Right renal pelvis (tissue), 4 donors: ENCODE measurements around the gene DR1. TPM values are rescaled to one million over a fixed set of nuclear protein-coding genes. Genes with fewer than 3 reads are reported as not detected.

Experiments
- DNase-seq, 4 donors: peaks; one replicate each; pipeline ENCODE4 v3.0.0-alpha.2; 2013; ENCODE audit warnings: low read depth in 4 of 4, low spot score in 3 of 4, missing footprints in 1 of 4
- polyA plus RNA-seq, 4 donors: library from polyadenylated mRNA; unstranded; fragments of 120-200 nt; gene quantifications; one replicate each; pipeline ENCODE4 v1.2.1, GENCODE V29; 2013; ENCODE audit not compliant: insufficient read length in 4 of 4

DR1 gene
- 10 to 100 TPM; 61.7 to 67.1 (median 66.3) TPM for polyA plus RNA-seq

GRCh38 chr1:93345633-93346420 is at the start of gene DR1:
DR1 (plus strand) TSS chr1:93345907; CDS start chr1:93346646, 739 bp downstream.
- DNase-seq, result peak; percentile 82 to 90 (median 86)

- DNase-seq, result no peak
Measured at GRCh38 chr1:93296555-93297154, 49.1 kb upstream of the DR1 start.

- no peak for DNase-seq
Measured at GRCh38 chr1:93301131-93301530, 44.6 kb upstream of the DR1 start.

DNA sequence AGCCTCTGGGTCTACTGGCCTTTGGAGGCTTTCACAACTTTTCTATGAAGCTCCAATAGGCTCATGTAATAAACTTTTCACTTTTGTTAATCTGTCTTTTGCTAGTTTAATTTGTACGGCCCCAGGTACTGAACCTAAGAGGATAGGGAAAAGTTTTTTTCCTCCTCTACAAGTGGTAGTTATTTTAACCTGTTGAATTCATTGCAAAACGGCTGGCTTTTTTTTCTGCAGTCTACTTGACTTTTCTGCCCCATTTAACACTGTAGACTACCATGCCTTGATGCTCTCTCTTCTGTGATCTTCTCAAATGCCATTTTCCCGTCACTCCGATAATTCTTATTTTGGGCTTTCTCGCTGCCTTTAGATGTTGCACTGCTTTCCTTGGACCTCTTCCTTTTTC is 43.6 kb upstream of the DR1 start:
- no peak for DNase-seq

- peak; percentile 24 to 53 (median 34) for DNase-seq
Measured at GRCh38 chr1:93304716-93305138, 41.0 kb upstream of the DR1 start.

GRCh38 chr1:93306920-93307319 is 38.8 kb upstream of the DR1 start:
- DNase-seq, result no peak

DNA sequence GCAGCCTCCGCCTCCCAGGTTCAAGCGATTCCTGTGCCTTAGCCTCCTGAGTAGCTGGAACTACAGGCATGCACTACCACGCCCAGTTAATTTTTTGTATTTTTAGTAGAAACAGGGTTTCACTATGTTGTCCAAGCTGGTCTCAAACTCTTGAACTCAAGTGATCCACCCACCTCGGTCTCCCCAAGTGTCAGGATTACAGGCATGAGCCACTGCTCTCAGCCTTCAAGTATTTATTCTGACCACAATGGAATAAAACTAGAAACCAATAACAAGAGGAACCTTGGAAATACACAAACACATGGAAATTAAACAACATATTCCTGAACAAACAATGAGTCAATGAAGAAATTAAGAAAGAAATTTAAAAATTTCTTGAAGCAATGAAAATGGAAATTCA is 32.7 kb upstream of the DR1 start:
- DNase-seq, result no peak

DNA sequence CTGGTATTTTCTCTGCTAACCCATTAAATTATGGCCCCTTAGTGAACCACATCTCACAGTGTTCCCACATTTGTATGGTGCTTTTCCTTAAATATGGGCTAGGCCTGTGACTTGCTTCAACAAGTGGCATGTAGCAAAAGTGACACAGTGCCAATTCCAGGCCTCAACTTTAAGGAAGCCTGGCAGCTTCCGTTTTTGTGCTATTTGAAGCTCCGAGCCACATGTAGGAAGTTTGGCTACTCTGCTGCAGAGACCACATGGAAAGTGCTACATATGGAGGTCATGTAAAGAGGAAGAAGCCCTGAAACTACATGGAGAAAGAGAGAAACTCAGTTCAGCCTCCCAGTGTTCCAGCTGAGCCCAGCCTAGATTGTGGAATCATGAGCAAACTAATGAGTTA is 28.5 kb upstream of the DR1 start:
- no peak for DNase-seq

DNA sequence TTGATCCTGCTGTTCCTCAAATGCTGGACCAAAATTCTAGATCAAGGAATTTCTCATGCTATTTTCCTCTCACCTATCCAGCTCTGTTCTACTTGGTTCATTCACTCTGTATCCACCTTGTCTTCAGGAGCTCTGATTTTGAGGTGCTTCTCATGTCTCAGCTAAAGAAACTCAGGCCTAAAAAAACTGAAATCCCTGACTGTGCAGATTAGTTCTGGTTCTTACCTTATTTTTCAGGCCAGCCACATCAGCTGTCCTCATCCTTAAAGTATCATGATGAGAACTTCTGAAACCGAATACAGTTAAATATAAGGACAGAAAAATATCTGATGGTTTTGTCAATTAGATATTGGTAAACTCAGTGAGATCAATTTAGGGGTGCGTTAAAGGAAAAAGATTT is 27.8 kb upstream of the DR1 start:
- no peak for DNase-seq

- no peak for DNase-seq
Measured at GRCh38 chr1:93321720-93322119, 24.0 kb upstream of the DR1 start.

DNA sequence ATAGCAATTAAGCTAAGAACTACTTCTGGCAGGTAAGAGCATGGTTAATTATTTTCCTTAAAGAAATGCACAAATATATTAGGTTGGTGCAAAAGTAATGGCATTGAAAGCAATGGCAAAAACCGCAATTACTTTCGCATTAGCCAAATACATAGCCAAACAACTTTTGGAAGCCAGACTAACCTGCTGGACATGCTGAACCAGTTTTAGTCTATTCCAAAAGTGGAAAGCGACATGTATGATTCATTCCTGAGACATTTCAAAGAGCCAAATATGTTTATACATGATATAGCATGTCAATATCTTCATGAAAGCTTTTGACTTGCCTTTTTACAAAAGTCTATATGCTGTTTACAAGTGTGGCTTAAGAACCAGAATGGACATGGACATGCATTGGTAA is 23.4 kb upstream of the DR1 start:
- peak in 2 of 4 donors; percentile 4 to 16 for DNase-seq

GRCh38 chr1:93323185-93323820 is 22.4 kb upstream of the DR1 start:
- DNase-seq, result no peak

GRCh38 chr1:93324486-93325464 is 20.9 kb upstream of the DR1 start:
- no peak for DNase-seq

- DNase-seq, result no peak
Measured at GRCh38 chr1:93328809-93329760, 16.6 kb upstream of the DR1 start.

DNA sequence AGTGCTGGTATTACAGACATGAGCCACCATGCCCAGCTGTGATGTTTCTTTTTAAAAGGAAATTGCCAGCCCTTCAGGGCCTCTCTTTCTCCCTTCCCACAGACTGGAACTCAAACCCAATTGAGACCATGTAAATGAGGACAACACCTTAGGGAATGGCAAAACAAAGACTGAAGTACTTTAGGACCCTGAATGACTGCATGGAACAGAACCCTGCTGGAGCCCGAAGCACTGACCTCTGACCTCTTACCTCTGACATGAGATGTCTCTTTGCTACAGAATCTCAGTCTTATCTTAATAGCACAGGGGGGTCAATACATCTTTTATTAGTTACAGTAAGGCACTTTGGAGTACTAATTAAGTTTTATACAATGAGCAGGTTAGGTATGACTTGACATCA is 15.5 kb upstream of the DR1 start:
- no peak for DNase-seq

DNA sequence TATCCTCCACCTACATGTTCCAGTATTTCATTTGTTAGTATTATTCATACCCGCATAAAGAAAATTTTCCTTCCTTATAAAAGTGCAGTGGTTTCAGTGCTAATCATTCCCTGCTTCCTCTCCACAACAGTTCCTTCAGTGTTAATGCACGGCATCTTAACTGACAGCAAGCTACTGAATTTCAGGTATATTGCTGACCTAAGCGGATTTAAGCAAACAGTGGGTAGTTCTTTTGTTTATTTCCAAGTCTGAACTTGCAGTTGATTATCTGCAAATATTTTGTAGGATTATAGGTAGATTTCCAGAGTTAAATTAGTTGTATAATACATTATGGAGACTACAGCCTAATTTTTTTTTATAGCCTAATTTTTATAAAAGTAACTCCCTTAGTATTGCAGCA is 15.1 kb upstream of the DR1 start:
- DNase-seq, result no peak

GRCh38 chr1:93331412-93331811 is 14.3 kb upstream of the DR1 start:
- DNase-seq, result no peak

- DNase-seq, result no peak
Measured at GRCh38 chr1:93332368-93332767, 13.3 kb upstream of the DR1 start.

GRCh38 chr1:93338387-93339146 is 7.1 kb upstream of the DR1 start:
- DNase-seq, result no peak
